NCI-H1417 (cell line): ENCODE data around the gene CA14.
"Not testable (repeated sequence)": the region's sequence is repeated elsewhere in the genome, so short reads cannot be mapped to it uniquely, and the experiment has no call there.

ENCODE experiments used
- DNase-seq, 3 experiments: peaks; one replicate each; lab custom pipeline; 2025; lab: John Stamatoyannopoulos, UW

The CA14 gene

GRCh38 chr1:150257624-150258585, at the start of gene CA14:
TSS of gene CA14 (plus strand) at chr1:150257774. CDS start at chr1:150258129, 355 bp downstream.
- peak in 1 of 3 experiments; percentile 17 for DNase-seq

- DNase-seq, result not testable (repeated sequence)
Measured at GRCh38 chr1:150208460-150208859, 49.1 kb upstream of the CA14 start.

- no peak for DNase-seq
Measured at GRCh38 chr1:150210091-150210490, 47.5 kb upstream of the CA14 start.

- peak in 1 of 3 experiments; percentile 59 for DNase-seq
Measured at GRCh38 chr1:150210706-150211105, 46.9 kb upstream of the CA14 start.

GRCh38 chr1:150212070-150212469, 45.5 kb upstream of the CA14 start:
- DNase-seq, result no peak

DNA sequence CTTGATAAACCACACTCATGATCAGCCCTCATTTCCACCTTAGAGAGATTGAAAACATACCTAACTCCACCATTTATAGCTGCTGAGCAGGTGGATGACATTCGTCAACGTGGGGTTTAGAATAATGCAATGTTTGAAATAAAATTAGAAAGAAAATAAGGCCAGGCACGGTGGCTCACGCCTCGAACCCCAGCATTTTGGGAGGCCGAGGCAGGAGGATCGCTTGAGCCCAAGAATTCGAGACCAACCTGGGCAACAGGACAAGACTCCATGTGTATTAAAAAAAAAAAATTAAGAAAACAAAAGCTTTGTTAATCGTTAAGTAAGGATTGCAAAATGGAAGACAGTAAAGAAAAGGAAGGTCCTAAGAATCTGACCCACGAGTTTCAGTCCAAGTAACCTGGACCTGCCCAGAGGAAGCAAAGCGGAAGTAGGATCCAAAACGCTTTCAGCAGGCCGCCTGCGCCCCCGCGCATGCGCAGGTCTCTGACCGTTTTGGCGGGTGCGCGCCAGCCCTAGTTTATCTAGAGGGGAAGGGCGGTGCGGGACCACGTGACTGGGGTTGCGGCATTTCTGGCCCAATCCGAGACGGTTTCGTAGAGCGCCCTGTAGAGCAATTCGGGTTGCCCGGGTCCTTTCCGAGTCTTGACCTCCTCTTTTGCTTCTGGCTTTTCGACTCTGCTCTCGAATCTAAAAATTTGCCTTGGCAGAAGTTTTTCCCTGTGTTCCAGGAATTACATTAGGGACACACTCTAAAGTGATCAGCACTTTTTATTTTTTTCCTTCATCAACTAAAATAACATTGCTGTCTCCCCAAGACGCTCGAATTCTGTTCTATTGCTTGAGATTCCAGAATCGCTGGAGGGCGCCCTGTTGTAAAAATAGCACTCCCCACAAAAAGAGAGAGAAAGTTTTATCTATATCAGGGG, 44.1 kb upstream of the CA14 start:
- peak in 2 of 3 experiments; percentile 21 to 99 for DNase-seq

DNA sequence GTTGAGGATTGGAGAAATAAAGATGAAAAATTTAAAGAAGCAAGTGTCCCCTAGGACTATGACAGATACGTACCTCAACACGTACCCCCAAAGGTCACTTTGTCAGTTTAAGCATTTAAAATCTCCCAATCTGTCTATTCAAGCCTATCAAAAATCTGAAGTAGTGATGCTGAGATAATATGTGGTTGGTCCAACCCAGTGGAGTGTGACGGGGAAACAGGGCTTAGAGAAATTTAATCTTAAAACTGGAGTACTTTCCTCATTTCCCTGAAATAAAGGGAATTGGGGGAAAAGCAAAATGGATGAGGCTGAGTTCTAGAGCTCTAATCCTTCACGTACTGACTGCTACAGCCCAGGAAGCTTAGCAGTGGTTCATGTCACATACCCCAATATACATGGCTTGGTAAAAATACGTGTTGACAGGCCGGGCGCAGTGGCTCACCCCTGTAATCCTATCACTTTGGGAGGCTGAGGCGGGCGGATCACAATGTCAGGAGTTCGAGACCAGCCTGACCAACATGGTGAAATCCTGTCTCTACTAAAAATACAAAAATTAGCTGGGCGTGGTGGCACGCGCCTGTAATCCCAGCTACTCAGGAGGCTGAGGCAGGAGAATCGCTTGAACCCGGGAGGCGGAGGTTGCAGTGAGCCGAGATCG, 43.3 kb upstream of the CA14 start:
- DNase-seq, result not testable (repeated sequence)

GRCh38 chr1:150215855-150216254, 41.7 kb upstream of the CA14 start:
- DNase-seq, result not testable (repeated sequence)

DNA sequence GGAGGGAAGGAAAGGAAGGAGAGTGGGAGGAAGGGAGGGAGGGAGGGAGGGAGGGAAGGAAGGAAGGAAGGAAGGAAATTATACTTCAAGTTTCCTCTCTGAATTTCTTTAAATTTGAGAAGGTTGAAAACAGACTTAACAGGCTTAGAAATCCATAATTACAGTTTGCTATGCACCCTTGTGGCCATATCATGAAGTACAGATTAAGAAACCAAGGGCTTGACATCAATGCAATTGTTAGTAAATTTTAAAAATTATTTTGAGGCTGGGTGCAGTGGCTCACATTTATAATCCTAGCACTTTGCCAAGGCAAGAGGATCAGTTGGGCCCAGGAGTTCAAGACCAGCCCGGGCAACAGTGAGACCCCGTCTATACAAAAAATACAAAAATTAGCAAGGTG, 36.0 kb upstream of the CA14 start:
- DNase-seq, result peak in 1 of 3 experiments; percentile 18

DNA sequence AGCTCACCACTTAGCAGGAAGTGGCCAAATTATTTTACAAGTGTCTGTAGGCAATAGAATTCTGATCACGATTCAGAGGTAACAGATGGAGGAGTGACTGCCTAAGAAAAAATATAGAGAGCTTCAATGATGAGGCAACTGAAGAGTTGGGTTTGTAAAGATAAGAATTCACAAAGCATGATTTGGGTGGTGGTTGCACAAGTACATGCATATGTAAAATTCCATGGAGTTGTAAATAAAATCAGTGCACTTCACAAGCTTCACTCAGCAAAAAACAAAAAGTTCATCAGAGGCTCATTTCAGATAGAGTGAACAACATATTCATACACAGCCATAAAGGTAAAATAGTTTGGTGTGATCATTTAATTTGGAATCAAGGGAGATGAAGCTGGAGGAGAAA, 32.6 kb upstream of the CA14 start:
- no peak for DNase-seq

DNA sequence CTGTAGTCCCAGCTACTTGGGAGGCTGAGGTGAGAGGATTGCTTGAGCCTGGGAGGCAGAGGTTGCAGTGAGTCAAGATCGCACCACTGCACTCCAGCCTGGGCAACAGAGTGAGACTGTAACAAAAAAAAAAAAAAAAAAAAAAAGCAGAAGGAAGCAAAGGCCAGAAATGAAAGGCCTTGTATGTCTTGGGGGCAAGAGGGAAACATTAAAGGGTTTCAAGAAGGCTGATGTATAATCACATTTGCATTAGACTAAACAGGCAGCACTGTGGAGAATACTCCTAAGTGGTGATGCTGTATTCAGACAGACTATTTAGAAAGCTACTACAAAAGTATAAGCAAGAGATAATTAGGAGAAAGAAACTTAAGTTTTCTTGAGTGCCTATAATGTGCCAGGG, 32.0 kb upstream of the CA14 start:
- no peak for DNase-seq

- no peak for DNase-seq
Measured at GRCh38 chr1:150226486-150226885, 31.1 kb upstream of the CA14 start.

GRCh38 chr1:150227228-150227627, 30.3 kb upstream of the CA14 start:
- DNase-seq, result no peak

DNA sequence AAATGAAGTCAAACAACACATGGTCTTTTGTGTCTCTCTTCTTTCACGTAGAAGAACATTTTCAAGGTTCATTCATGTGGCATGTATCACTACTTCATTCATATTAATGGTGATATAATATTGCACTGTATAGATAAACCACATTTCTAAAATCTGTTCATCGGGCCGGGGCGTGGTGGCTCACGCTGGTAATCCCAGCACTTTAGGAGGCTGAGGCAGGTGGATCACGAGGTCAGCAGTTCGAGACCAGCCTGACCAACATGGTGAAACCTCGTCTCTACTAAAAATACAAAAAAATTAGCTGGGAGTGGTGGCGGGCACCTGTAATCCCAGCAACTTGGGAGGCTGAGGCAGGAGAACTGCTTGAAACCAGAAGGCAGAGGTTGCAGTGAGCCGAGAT, 29.3 kb upstream of the CA14 start:
- DNase-seq, result not testable (repeated sequence)

- DNase-seq, result not testable (repeated sequence)
Measured at GRCh38 chr1:150232921-150233320, 24.7 kb upstream of the CA14 start.

DNA sequence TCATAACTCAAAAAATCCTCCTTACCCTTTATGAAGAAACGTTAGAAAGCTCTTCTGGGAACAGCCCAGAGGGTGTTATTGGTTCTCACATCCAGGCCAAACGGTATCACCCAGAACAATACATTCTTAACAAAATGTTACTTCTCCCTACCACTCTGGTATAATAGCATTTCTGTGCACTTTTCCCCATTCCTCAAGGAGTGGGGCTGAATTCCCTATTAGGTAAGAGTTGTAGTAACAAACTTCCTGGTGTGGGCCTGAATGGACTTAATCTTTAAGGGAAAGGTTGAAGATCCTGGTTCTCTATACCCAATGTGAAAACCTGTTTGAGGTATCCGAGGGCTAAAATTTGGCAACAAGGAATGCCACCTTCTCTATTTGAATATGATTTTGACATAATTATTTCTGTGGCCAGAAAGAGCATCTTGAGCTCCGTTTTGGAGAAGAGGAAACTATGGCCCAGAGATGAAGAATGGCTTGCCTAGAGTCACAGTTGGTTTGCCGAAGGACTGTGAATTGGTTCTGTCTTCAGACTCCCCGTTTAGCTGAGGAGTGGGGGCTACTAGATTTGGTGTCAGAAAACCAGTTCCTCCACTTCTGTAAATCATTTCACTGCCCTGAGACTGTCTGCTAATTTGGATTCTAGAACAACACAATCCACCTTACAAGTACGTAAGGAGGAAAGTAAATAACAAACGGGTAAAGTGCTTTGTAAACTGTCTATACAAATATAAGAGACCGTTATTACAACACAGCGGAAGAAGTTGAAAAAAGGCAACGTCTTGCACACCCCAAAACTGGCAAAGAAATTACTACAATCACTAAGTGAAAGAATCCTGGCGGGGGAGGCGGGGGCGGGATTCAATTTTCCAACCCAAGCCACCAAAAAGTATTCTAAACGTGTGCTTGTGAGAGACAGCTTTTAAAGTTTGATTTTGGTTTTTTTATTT, 23.9 kb upstream of the CA14 start:
- DNase-seq, result peak in 1 of 3 experiments; percentile 32

- no peak for DNase-seq
Measured at GRCh38 chr1:150234309-150234565, 23.3 kb upstream of the CA14 start.

- peak; percentile 73 to 86 (median 79) for DNase-seq
Measured at GRCh38 chr1:150234566-150235293, 22.8 kb upstream of the CA14 start.

GRCh38 chr1:150235294-150235851, 22.2 kb upstream of the CA14 start:
- DNase-seq, result peak in 2 of 3 experiments; percentile 62 to 68
